Measurements from ENCODE around the gene TTYH1.

The TTYH1 gene

DNA sequence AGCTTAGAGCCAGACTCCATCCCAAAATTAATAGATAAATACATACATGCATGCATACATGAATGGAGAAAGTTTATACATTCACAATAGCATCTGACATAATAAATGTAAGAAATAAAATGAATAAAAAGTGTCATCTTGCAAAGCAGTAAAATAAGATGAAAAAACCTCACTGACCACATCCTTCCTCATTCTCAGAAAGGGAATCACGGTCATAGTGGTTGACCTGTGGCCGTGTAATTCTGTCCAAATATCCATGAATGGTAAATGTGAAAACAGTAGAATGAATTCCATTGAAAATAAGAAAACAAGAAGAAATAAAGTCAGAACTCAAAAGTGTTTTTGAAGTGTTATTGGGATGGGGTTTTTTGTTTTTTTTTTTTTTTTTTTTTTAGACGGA lies 67.6 kb downstream of the TTYH1 start:
- DNase-seq (ENCODE audit: low read depth): no peak

DNA sequence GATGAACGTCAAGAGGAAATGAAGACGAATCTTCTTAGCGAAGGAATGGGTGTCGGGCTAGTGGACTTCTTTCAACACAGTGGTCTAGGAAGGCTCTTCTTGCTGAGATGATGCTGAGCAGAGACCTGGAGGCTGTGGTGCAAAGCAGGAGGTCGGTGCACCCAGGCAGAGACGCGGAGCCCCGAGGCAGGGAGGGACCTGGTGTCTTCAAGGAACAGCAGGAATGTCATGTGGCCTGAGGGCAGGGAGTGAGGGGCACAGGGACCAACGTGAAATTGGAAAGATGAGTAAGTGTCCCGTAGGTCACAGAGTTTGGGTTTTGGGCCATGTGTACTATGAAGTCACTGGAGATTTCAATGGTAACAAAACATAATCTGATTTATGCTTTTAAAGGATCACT lies 69.2 kb downstream of the TTYH1 start:
- no peak for DNase-seq (ENCODE audit: low read depth)

GRCh38 chr19:54485851-54486250 lies 70.6 kb downstream of the TTYH1 start:
- DNase-seq (ENCODE audit: low read depth): no peak

Data from CMK (cell line).